Measurements from ENCODE around the gene HTT.

HTT gene

DNA sequence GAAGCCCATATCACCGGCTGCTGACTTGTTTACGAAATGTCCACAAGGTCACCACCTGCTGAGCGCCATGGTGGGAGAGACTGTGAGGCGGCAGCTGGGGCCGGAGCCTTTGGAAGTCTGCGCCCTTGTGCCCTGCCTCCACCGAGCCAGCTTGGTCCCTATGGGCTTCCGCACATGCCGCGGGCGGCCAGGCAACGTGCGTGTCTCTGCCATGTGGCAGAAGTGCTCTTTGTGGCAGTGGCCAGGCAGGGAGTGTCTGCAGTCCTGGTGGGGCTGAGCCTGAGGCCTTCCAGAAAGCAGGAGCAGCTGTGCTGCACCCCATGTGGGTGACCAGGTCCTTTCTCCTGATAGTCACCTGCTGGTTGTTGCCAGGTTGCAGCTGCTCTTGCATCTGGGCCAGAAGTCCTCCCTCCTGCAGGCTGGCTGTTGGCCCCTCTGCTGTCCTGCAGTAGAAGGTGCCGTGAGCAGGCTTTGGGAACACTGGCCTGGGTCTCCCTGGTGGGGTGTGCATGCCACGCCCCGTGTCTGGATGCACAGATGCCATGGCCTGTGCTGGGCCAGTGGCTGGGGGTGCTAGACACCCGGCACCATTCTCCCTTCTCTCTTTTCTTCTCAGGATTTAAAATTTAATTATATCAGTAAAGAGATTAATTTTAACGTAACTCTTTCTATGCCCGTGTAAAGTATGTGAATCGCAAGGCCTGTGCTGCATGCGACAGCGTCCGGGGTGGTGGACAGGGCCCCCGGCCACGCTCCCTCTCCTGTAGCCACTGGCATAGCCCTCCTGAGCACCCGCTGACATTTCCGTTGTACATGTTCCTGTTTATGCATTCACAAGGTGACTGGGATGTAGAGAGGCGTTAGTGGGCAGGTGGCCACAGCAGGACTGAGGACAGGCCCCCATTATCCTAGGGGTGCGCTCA lies 165.8 kb downstream of the HTT start:
- DNase-seq: no peak

DNA sequence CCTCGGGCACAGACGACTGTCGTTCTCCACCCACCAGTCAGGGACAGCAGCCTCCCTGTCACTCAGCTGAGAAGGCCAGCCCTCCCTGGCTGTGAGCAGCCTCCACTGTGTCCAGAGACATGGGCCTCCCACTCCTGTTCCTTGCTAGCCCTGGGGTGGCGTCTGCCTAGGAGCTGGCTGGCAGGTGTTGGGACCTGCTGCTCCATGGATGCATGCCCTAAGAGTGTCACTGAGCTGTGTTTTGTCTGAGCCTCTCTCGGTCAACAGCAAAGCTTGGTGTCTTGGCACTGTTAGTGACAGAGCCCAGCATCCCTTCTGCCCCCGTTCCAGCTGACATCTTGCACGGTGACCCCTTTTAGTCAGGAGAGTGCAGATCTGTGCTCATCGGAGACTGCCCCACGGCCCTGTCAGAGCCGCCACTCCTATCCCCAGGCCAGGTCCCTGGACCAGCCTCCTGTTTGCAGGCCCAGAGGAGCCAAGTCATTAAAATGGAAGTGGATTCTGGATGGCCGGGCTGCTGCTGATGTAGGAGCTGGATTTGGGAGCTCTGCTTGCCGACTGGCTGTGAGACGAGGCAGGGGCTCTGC lies 166.5 kb downstream of the HTT start:
- no peak for DNase-seq

DNA sequence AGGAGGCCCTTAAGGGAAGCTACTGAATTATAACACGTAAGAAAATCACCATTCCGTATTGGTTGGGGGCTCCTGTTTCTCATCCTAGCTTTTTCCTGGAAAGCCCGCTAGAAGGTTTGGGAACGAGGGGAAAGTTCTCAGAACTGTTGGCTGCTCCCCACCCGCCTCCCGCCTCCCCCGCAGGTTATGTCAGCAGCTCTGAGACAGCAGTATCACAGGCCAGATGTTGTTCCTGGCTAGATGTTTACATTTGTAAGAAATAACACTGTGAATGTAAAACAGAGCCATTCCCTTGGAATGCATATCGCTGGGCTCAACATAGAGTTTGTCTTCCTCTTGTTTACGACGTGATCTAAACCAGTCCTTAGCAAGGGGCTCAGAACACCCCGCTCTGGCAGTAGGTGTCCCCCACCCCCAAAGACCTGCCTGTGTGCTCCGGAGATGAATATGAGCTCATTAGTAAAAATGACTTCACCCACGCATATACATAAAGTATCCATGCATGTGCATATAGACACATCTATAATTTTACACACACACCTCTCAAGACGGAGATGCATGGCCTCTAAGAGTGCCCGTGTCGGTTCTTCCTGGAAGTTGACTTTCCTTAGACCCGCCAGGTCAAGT lies 167.5 kb downstream of the HTT start:
- DNase-seq: no peak

DNA sequence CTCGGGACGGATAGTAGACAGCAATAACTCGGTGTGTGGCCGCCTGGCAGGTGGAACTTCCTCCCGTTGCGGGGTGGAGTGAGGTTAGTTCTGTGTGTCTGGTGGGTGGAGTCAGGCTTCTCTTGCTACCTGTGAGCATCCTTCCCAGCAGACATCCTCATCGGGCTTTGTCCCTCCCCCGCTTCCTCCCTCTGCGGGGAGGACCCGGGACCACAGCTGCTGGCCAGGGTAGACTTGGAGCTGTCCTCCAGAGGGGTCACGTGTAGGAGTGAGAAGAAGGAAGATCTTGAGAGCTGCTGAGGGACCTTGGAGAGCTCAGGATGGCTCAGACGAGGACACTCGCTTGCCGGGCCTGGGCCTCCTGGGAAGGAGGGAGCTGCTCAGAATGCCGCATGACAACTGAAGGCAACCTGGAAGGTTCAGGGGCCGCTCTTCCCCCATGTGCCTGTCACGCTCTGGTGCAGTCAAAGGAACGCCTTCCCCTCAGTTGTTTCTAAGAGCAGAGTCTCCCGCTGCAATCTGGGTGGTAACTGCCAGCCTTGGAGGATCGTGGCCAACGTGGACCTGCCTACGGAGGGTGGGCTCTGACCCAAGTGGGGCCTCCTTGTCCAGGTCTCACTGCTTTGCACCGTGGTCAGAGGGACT lies 168.8 kb downstream of the HTT start:
- DNase-seq: peak in 2 of 6 experiments; percentile 20 to 23

DNA sequence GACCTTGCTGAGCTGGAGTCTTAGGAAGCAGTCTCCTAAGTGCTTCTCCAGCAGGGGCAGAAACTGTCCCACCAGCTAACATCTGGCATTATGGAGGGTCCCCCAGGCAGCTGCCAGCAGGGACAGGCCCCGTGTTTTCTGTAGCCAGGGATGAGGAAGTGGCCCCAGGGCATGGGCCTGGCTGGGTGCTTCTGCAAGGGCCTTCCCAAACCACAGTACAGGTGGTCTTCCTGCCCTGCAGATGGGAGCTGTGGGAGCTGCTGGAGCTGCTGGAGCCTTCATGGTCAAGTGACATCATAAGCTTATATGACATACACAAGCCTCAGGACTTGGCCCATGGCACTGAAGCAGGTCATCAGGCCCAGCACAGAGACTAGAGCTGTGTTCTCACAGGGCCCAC lies 169.5 kb downstream of the HTT start:
- no peak for DNase-seq

DNA sequence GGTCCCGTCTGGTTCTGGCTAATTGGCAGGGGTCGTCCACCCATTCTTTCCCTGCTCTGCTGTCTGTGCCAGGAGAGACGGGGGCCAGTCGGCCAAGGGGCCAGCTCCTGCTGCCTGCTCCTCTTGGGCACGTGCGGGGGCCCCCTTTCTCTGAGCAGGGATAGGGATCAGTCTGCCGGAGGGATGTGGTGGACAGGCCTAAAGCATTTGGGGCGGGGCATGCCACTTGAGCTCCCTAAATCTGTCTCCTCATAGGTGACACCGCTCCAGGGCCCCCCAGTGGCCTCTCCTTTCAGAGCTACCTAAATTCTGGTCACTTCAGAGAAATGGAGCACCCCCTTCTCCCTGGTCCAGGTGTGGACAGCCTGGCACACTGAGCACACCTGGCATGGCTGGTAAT lies 170.3 kb downstream of the HTT start:
- DNase-seq: no peak

DNA sequence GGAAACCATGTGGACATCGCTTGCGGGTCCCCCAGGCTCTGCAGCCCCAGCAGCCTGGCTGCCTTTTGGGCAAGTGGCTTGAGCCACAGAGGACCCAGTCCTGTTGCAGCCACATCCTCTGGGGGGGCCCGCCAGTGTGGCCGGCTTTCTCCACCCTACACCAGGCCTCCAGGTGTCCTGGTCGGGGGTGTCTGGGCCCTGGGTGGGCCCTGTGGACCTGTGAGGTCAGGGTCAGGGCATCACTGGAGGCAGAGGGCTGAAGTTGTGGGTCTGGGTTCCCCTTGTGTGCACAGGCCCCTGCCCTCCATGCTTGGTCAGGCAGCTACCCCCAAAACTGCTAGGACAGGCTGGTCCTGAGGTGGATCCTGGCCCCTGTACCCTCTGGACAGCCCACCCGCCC lies 171.2 kb downstream of the HTT start:
- no peak for DNase-seq

DNA sequence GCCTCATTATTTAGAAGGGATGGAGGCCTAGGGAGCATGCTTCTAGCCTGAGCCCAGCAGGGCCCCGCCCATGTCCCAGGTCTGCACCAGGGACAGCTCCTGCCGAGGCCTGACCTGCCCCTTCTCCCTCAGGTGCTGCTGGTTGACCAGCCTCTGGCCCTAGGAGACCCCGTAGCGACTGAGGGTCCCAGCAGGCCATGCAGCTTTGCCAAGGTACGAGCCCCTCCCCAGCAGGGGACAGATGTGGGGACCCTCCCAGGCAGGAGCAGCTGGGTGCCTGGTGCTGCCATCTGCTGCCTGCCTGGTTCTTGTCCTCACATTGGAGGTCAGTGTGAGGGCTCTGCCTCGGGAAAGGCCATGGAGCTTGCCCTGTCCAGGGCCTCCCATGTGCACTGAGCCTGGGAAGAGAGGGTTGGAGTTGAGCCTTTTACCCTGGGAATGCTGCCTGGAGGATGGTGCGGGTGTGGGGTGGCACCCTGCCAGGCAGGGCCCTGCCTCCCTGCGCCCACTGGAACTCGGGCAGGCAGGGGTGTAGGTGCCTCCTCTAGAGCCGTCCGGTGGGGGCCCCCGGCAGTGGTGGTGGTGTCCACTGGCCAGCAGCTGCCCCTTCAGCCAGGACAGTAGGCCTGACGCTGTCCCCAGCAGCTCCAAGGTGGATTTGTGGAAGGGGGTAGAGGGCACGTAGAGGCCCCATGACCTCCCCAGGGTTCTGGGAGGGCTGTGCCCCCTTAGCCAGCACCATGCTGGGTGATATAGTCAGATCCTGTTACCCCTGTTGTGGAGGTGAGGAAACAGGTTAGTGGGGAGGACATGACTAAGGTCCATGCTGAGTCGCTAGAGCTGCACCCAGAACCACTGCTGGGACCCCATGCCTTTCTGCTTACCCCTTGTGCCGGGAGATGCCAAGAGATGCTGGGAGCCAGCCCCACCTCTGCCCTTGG lies 172.2 kb downstream of the HTT start:
- DNase-seq: no peak

DNA sequence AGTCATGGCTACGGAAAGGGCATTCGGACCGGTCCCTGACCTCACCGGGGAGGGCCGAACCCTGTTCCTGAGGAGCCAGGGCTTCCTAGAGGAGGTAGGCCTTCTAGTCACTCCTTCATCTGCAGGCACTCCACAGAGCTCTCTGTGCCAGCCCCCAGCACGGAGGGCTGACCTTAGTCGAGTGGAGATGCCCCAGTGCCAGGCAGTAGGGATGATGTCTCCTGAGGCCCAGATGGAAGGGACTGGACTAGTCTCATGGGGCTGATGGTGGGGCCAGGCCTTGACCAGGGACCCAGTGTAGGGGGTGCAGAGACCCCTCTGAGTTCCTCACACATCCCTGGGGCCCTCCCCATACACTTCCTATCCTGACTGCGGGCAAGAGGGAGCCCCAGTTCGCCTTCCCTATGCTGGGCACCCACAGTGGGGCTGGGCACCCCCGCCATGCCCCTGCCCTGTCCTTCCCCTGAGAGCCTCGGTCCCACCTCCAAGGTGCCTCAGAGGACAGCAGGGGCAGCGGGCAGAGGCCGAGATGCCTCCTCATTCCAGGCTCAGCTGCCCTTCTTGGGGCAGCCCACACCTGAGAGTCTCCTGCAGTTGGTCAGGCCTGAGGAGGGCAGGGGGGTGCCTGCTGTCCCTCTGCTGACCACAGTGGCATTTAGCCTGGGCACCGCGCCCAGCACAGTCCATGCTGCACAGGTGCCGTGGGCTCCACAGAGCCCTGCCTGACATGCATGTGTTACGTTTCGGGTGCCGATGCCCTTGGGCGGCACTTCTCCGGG lies 173.1 kb downstream of the HTT start:
- no peak for DNase-seq

DNA sequence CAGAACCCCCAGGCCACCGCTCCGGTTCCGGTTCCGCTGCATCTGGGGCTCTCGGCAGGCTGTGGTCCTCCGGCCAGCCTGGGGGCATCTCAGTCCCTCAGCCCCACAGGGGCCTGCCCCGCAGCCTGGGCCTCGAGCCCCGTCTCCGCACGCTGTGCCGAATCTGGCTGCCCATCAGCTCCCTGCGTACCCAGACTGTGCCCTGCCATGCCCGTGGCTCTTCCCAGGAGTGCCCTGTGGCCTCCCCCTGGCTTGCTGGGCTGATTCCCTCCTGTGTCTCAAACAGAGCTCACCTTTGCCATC lies 173.6 kb downstream of the HTT start:
- no peak for DNase-seq

DNA sequence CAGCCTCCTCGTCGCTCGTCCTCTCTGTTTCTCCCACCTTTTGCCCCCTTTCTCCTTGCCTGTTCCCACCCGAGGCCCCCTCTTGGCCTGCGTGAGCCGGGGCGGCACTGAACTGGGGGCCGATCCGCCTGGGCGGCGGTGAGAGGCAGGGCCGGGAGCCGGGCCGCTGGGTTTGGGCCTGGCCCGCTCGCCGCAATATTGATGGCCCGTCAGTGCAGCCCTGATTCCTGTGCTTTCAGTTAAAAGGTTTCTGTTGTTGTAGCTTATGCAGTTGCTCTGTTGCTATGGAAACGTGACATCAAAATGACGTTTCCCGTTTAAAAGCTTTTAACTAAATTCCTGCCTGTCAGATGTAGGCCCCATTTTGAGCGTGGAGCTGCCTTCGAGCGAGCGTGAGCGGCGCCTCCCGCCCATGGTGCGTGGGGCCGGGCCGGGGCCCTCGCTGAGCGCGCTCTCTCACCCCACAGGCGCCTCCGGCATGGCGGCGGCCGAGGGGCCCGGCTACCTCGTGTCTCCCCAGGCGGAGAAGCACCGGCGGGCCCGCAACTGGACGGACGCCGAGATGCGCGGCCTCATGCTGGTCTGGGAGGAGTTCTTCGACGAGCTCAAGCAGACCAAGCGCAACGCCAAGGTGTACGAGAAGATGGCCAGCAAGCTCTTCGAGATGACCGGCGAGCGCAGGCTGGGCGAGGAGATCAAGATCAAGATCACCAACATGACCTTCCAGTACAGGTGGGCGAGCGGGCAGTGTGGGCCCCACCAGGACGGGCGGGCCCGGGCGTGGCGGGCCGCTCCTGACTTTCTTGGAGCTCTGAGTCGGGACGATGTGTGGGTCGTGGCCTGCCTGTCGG lies 174.6 kb downstream of the HTT start, which contains the start of gene MSANTD1:
Gene MSANTD1 (plus strand): TSS at position 349 of the 851 bp plus-strand sequence. CDS start 64 bp downstream, at position 413.
- no peak for DNase-seq

DNA sequence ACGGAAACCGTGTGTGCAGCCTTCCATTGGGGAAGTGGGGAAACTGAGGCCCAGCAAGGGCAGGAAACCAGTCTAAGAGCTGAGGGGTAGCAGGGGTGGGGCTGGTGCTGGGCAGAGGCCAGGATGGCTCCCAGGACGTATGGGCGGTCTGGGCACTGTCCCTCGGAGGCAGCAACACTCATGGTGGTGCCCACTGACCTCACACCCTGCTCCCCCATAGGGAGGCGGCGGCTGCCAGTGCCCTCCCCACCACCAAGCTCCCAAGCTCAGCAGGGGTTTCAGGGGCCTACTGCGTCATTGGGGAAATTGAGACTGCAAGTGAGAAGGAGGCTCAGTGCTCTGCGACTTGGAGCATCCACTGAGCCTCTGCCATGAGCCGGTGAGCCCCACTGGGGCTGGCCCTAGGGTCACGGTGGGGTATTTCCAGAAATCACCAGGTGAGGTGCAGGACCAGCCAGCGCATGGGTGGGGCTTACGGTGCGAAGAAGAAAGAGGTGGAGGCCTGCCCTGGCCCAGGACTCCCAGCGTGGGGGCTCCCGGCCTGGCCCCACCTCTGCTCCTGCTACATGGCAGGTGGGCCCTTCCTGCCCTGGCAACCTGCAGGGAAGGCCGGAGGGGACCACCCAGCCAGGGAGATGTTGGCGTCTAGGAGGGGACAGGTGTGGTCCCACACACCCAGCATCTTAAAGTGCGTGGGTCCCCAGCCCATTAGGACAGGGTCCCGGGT lies 175.4 kb downstream of the HTT start:
- no peak for DNase-seq

DNA sequence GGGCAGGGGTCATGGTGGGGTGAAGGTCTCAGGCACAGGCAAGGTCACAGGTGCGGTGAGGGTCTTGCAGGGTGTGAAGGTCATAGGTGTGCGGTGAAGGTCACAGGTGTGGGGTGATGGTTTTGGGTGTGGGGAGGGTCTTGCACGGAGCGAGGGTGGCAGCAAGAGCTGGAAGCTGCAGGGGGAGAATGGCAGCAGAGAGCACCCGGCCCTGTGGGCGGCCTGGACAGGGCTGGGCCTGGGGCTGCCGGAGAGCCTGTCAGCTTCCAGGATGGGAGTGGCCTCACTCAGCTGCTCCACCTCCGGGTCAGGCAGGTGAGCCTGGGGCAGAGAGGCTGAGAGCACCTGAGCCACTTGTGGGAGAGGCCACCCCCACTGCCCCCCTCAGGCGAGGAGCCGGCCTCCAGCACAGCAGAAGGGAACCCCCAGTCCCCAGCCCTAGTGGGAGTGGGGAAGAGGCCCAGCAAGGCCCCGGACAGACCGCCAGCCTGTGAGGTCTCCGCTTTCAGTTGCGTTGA lies 176.0 kb downstream of the HTT start:
- DNase-seq: no peak

DNA sequence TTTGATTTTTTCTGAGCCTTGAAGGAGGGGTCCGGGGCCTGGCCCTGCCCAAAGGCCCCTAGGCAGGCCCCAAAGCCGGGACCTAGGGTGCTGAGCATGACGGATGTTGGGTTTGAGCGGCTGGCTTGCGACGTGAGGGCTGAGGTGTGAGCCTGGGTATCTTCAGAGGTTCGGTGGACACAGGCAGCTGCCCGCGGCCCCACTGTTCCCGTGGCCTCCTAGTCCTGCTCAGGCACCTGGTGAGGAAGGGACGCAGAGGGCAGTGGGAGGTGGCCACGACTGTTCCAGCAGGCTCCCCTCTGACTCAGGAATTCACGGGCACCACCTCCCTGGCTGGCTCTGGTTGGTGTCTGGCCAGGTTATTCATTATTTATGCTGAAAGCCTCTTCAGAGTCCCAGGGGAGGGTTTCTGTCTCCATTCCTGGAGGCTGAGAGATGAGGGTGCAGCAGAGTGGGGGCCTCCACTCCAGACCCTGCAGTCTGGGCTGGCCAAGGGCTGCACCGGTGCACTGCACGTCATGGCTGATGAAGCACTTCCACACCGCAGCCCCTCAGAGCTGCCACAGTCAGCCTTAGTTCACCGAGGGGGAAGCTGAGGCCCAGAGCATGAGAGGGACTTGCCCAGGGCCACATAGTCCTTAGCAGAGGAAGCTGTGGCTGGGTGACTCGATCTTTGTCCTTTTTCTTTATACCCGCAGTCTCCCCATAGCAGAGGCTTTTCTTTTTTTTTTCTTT lies 176.6 kb downstream of the HTT start:
- DNase-seq: no peak

DNA sequence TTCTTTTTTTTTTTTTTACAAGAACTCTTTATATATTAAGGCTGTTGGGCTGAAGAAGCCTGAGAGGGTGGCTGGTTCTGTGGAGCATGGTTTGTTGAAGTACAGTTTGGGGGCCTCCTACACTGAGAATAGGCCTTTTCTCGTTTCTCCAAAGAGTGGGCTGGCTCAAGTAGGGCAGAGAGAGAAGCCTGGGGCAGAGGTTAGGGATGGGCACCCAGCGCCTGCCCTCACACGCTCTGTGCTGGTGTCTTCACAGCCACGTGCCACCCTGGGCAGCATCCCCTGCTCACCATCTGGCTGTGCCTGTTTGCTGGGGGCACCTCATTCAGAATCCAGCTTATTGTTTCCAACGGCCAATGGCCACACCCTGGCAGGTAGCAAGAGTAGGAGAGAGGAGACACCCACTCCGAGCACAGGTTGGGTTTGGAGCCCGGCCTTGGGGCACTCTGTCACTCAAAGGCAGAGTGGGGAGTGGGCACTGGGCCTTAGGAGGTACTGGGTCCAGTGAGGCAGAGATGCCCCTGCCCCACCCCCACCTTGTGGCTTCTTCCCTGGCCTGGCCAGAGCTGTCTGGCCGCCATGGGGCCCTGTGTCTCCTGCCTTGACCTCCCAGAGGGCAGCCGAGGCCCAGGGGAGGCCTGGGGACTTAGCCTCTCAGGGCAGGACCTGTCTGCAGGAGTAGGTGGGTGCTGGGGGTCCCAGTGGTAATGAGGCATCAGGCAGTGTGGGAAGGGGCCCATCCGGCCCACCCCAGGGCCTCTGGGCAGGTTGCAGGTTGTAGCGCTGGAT lies 177.4 kb downstream of the HTT start:
- DNase-seq: no peak

DNA sequence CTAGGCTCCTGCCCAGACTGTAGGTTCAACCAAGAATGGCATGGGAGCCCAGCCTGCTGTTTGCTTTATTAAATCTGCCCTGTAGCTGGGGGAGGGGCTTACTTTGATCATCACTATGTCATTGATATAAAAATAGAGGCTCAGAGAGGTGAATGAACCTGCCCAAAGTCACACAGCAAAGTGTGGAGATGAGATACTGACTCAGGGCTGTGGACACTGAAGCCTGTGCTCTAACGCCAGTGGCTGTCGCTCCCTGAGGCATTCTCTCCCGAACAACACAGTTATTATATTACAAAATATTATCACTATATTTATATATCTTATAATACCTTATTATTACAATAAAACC lies 178.0 kb downstream of the HTT start:
- no peak for DNase-seq

DNA sequence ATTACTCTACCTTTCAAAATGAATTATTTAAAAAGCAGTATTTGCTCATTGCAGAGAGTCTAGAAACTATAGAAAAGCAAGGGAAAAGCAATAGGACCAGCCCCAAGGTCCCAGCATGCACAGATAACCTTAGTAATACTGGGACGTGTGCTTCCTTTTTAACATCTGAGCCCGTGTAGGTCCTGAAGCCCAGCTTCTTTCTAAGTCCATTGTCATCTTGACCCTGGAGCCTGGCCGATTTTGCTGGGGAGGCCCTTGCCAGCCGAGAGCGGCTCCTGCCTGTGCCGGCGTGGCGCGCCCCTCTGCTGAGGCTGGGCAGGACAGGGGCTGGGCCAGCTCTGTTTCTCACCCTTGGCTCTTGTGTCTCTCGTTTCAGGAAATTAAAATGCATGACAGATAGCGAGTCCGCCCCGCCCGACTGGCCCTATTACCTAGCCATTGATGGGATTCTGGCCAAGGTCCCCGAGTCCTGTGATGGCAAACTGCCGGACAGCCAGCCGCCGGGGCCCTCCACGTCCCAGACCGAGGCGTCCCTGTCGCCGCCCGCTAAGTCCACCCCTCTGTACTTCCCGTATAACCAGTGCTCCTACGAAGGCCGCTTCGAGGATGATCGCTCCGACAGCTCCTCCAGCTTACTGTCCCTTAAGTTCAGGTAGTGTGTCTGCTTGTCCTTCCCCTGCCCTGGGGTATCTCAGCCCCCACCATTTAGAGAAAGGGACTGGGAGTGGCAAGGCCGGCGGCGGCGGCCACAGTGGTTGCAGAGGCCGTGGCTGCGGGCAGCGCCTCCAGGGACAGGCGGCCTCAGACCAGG lies 178.6 kb downstream of the HTT start:
- DNase-seq: no peak

All from stimulated activated naive CD4-positive, alpha-beta T cell (primary cell).